Fibroblast of lung (primary cell): ENCODE data around the gene CES3. TPM values are rescaled to one million over a fixed set of nuclear protein-coding genes. Genes with fewer than 3 reads are reported as not detected.

ENCODE experiments used
- DNase-seq, 2 donors: peaks; one replicate each; pipeline versions ENCODE4 v3.0.0 to v3.0.0-alpha.2; 2010; ENCODE audit warnings: low read depth in 2 of 2
- H2AFZ ChIP-seq: 2 replicates; pipeline ENCODE4 v1.5.1; 2012; ENCODE audit warnings: low read length, control low read depth, inconsistent platforms
- H3K27ac ChIP-seq: 2 replicates; pipeline ENCODE4 v1.5.1; 2011; ENCODE audit warnings: low read length, control low read depth; ENCODE audit not compliant: insufficient read depth
- H3K27me3 ChIP-seq: 2 replicates; pipeline ENCODE4 v1.5.1; 2011; ENCODE audit warnings: mild to moderate bottlenecking, low read length; ENCODE audit not compliant: control insufficient read depth, insufficient read depth
- H3K36me3 ChIP-seq: 2 replicates; pipeline ENCODE4 v1.5.1; 2011; ENCODE audit warnings: low read length; ENCODE audit not compliant: control insufficient read depth, insufficient read depth
- H3K4me1 ChIP-seq: 2 replicates; pipeline ENCODE4 v1.5.1; 2011; ENCODE audit warnings: low read length; ENCODE audit not compliant: control insufficient read depth, insufficient read depth; ENCODE audit errors: extremely low read depth
- H3K4me2 ChIP-seq: 2 replicates; pipeline ENCODE4 v1.5.1; 2011; ENCODE audit warnings: low read length, control low read depth; ENCODE audit not compliant: insufficient read depth; ENCODE audit errors: extremely low read depth
- H3K4me3 ChIP-seq, 4 experiments: fragments of 200-600 bp in 1 of 4; sonication (generic) in 1 of 4; replicated peaks in 1 of 4; 2 replicates each; pipeline ENCODE4 v1.5.1; 2011 to 2016; ENCODE audit warnings: low read length in 4 of 4, low read depth in 3 of 4, mild to moderate bottlenecking in 3 of 4, control low read depth in 2 of 4, inconsistent platforms in 1 of 4, mixed read lengths in 1 of 4; ENCODE audit not compliant: insufficient read depth in 1 of 4; ENCODE audit errors: control extremely low read depth in 1 of 4
- H3K79me2 ChIP-seq: 2 replicates; pipeline ENCODE4 v1.5.1; 2012; ENCODE audit warnings: mild to moderate bottlenecking, low read length, inconsistent platforms; ENCODE audit not compliant: control insufficient read depth, insufficient read depth
- H3K9ac ChIP-seq: 2 replicates; pipeline ENCODE4 v1.5.1; 2011; ENCODE audit warnings: mild to moderate bottlenecking, low read length, control low read depth; ENCODE audit not compliant: insufficient read depth
- H3K9me3 ChIP-seq: 2 replicates; pipeline ENCODE4 v1.5.1; 2012; ENCODE audit warnings: low read depth, low read length; ENCODE audit not compliant: control insufficient read depth, insufficient read depth
- H4K20me1 ChIP-seq: 2 replicates; pipeline ENCODE4 v1.5.1; 2011; ENCODE audit warnings: low read length; ENCODE audit not compliant: control insufficient read depth, insufficient read depth; ENCODE audit errors: extremely low read depth
- CTCF ChIP-seq, 2 donors: IDR thresholded peaks in 1 of 2; conservative IDR thresholded peaks in 1 of 2; 1 replicate in 1 of 2; 2 replicates in 1 of 2; pipeline ENCODE4 v1.5.1; 2011 to 2012; ENCODE audit warnings: low read length in 2 of 2, control low read depth in 1 of 2, inconsistent platforms in 1 of 2, low read depth in 1 of 2, mild to moderate bottlenecking in 1 of 2
- EZH2 ChIP-seq: IDR thresholded peaks from 2 replicates; pipeline ENCODE4 v1.5.1; 2012; ENCODE audit warnings: low read length, control low read depth, mild to moderate bottlenecking; ENCODE audit errors: missing control alignments
- polyA plus RNA-seq, 2 donors: library from polyadenylated mRNA; depleted of rRNA in 1 of 2; stranded (reverse) in 1 of 2; unstranded in 1 of 2; fragments of >200 nt; gene quantifications; 2 replicates each; pipeline ENCODE4 v1.2.1, GENCODE V29; 2011 to 2012; ENCODE audit warnings: missing spikeins in 1 of 2
- total RNA-seq: library from RNA; depleted of rRNA; stranded (reverse); fragments of >200 nt; gene quantifications from 2 replicates; pipeline ENCODE4 v1.2.1, GENCODE V29; 2014

Gene CES3
- total and polyA plus RNA-seq, 2 donors (not counting 1 experiment from before 2014, with no cell fraction given) = 0.01 to 1.3 TPM

DNA sequence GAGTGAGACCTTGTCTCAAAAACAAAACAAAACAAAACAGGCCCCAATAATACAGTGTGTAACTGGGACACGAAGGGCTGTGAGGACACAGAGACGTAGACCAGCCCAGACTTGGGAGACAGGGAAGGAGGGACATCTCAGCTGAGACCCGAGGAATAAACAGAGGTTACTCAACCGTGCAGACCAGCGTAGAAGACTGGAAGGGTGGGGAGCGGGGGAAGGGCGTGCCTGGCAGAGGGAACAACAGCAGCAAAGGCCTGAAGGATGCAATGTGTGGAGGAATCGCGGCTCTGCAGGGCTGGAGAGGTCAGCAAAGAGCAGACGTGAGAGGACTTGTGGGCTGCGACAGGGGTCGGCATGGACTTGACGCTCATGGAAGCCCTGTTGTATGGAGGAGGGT, 15.7 kb downstream of the CES3 start:
- Histone ChIP-seq H3K79me2 (no peaks in the 10 kb centered on the region), H3K4me1 (no peaks in the 10 kb centered on the region), H3K4me2 (no peak overlapping the region), H3K4me3 (no peak overlapping the region), H3K27me3 (no peaks in the 10 kb centered on the region), H2AFZ (no peak overlapping the region), H3K9me3 (no peaks in the 10 kb centered on the region), H3K9ac (no peak overlapping the region), H3K27ac (no peak overlapping the region), H3K36me3 (no peaks in the 10 kb centered on the region), H4K20me1 (no peaks in the 10 kb centered on the region)
- DNase-seq = peak in 1 of 2 donors; percentile 24
- TF ChIP-seq EZH2 = no peak
- no peak for TF ChIP-seq CTCF (conservative IDR thresholded peaks at IDR 0.05 in 1 of 2, IDR thresholded peaks at IDR 0.05 in 1 of 2; ENCODE audit: low read depth in 1 of 2, low read length in 2 of 2)

DNA sequence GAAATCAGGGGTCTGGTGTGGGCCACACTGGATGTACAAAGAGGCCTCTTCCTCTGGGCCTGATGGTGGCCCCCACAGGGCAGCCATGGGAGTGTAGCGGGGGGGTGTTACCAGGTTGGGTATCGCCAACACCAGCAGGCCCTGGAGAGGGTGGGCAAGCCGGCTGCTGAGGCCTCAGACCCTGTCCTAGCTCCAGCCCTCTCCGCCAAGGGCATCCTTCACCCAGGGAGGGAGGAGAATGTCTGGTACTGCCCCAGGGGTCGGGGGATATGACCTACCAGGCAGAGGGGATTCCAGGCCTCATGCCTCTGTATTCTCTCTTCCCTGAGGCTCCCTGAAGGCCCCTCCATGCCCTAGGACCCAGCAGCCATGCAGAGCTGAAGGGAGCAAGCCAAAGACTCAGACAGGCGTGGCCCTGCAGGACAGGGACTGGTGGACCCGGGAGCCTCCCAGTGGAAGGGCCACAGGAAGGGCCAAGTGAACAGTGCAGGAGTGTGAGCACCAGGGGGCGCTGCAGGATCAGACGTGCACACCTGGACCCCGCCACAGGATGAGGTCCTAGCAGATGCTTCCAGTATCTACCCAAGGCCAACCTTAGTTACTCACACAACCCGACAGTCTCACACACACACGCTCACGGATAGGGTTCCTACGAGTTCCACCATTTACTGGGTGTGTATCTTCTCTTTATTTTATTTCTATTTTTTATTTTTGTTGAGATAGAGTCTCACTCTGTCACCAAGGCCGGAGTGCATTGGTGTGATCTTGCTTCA, 16.5 kb downstream of the CES3 start:
- no peaks in the 10 kb centered on the region for H3K27me3 ChIP-seq
- no peak overlapping the region for H3K27ac ChIP-seq
- H3K9me3 ChIP-seq = no peaks in the 10 kb centered on the region
- peak; percentile 60 to 78 for DNase-seq
- H3K9ac ChIP-seq = no peak overlapping the region
- H2AFZ ChIP-seq = no peak overlapping the region
- H3K79me2 ChIP-seq = no peaks in the 10 kb centered on the region
- TF ChIP-seq EZH2 (no peak), CTCF (conservative IDR thresholded peaks at IDR 0.05 in 1 of 2, IDR thresholded peaks at IDR 0.05 in 1 of 2; ENCODE audit: low read depth in 1 of 2, low read length in 2 of 2) (peak; percentile 88 to 89)
- H4K20me1 ChIP-seq = no peaks in the 10 kb centered on the region
- no peaks in the 10 kb centered on the region for H3K36me3 ChIP-seq
- no peaks in the 10 kb centered on the region for H3K4me1 ChIP-seq
- H3K4me2 ChIP-seq = no peak overlapping the region
- no peak overlapping the region for H3K4me3 ChIP-seq

- Histone ChIP-seq H3K9me3 (no peaks in the 10 kb centered on the region), H3K4me1 (no peaks in the 10 kb centered on the region), H2AFZ (no peak overlapping the region), H3K4me2 (no peak overlapping the region), H3K79me2 (no peaks in the 10 kb centered on the region), H3K27me3 (no peaks in the 10 kb centered on the region), H3K27ac (no peak overlapping the region), H3K36me3 (no peaks in the 10 kb centered on the region), H3K9ac (no peak overlapping the region), H3K4me3 (no peak overlapping the region), H4K20me1 (no peaks in the 10 kb centered on the region)
- TF ChIP-seq EZH2 (no peak), CTCF (conservative IDR thresholded peaks at IDR 0.05 in 1 of 2, IDR thresholded peaks at IDR 0.05 in 1 of 2; ENCODE audit: low read depth in 1 of 2, low read length in 2 of 2) (no peak)
- DNase-seq = peak in 1 of 2 donors; percentile 17
Observed at GRCh38 chr16:66979011-66979717, 18.1 kb downstream of the CES3 start.
